Mesendoderm (in vitro differentiated cells): Measurements from ENCODE around the gene ZNF629.

Experiments
- DNase-seq: peaks from one replicate; pipeline ENCODE4 v3.0.0; 2013
- H2AK5ac ChIP-seq: 2 replicates; pipeline ENCODE4 v1.6.1; 2013; ENCODE audit warnings: low read length, inconsistent platforms
- H2BK120ac ChIP-seq: 2 replicates; pipeline ENCODE4 v1.6.1; 2013; ENCODE audit warnings: low read depth, mild to moderate bottlenecking, low read length, moderate library complexity, mixed read lengths
- H2BK15ac ChIP-seq: replicated peaks from 2 replicates; pipeline ENCODE4 v1.6.1; 2013; ENCODE audit warnings: low read depth, mild to moderate bottlenecking, moderate library complexity
- H2BK5ac ChIP-seq: 2 replicates; pipeline ENCODE4 v1.6.1; 2013; ENCODE audit warnings: low read length, inconsistent platforms
- H3K18ac ChIP-seq: 2 replicates; pipeline ENCODE4 v1.6.1; 2013; ENCODE audit warnings: mild to moderate bottlenecking, low read length, mixed read lengths
- H3K23ac ChIP-seq: one replicate; pipeline ENCODE4 v1.6.1; 2013; ENCODE audit warnings: low read length
- H3K27ac ChIP-seq: 2 replicates; pipeline ENCODE4 v1.5.1; 2013; ENCODE audit warnings: low read depth, mild to moderate bottlenecking, inconsistent platforms, low read length, moderate library complexity
- H3K27me3 ChIP-seq: 2 replicates; pipeline ENCODE4 v1.6.1; 2013; ENCODE audit warnings: low read length, control low read depth, mild to moderate bottlenecking, inconsistent platforms; ENCODE audit not compliant: insufficient read depth, poor library complexity
- H3K36me3 ChIP-seq: 2 replicates; pipeline ENCODE4 v1.6.1; 2013; ENCODE audit warnings: low read length, inconsistent platforms; ENCODE audit not compliant: control insufficient read depth, insufficient read depth
- H3K4ac ChIP-seq: one replicate; pipeline ENCODE4 v1.6.1; 2013; ENCODE audit warnings: low read depth, mild to moderate bottlenecking, low read length, moderate library complexity
- H3K4me1 ChIP-seq: 2 replicates; pipeline ENCODE4 v1.6.1; 2013; ENCODE audit warnings: low read depth, low read length, inconsistent platforms; ENCODE audit not compliant: control insufficient read depth
- H3K4me2 ChIP-seq: 2 replicates; pipeline ENCODE4 v1.6.1; 2013; ENCODE audit warnings: low read length
- H3K4me3 ChIP-seq: 2 replicates; pipeline ENCODE4 v1.5.1; 2013; ENCODE audit warnings: mild to moderate bottlenecking, low read length
- H3K56ac ChIP-seq: one replicate; pipeline ENCODE4 v1.6.1; 2013; ENCODE audit warnings: low read length
- H3K79me1 ChIP-seq: 2 replicates; pipeline ENCODE4 v1.6.1; 2013; ENCODE audit warnings: low read length, inconsistent platforms
- H3K79me2 ChIP-seq: 2 replicates; pipeline ENCODE4 v1.6.1; 2013; ENCODE audit warnings: mild to moderate bottlenecking, low read length; ENCODE audit not compliant: control insufficient read depth, insufficient read depth
- H3K9ac ChIP-seq: 2 replicates; pipeline ENCODE4 v1.6.1; 2013; ENCODE audit warnings: low read length, inconsistent platforms
- H4K5ac ChIP-seq: one replicate; pipeline ENCODE4 v1.6.1; 2013; ENCODE audit warnings: low read length
- H4K8ac ChIP-seq: one replicate; pipeline ENCODE4 v1.6.1; 2013; ENCODE audit warnings: low read depth, mild to moderate bottlenecking, control low read depth, low read length, moderate library complexity
- WGBS: extraction: QIAGEN DNeasy Blood & Tissue Kit; methylation state at CpG from one replicate; pipeline ENCODE4 v1.1.7; 2013; ENCODE audit warnings: low lambda C conversion rate, missing lambda C conversion rate; ENCODE audit not compliant: insufficient coverage; ENCODE audit errors: extremely low coverage; 5-methylcytosine and 5-hydroxymethylcytosine counted together

Gene ZNF629

DNA sequence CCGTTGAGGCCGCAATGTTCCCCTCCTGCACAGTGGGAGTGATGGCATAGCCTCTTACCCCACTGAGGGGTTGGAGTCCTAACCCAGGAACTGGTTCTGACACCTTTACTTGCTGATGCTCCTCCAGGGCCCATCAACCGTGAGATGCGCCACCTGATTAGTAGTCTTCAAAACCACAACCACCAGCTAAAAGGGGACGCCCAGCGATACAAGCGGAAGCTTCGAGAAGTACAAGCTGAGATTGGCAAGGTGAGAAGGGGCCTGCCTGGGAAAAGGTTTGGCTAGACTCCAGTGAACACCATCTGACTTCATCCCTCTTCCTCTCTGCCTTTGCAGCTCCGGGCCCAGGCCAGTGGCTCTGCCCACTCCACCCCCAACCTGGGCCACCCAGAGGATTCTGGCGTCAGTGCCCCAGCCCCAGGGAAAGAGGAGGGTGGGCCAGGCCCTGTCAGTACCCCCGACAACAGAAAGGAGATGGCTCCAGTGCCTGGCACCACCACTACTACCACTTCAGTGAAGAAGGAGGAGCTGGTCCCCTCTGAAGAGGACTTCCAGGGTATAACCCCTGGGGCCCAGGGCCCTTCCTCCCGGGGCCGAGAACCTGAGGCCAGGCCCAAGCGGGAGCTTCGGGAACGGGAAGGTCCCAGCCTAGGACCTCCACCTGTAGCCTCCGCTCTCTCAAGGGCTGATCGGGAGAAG lies 19.1 kb downstream of the ZNF629 start:
- peaks cover 10% of the 10 kb centered on the region for H3K79me2 ChIP-seq
- H2BK120ac ChIP-seq, result no peak overlapping the region
- no peak overlapping the region for H2BK5ac ChIP-seq
- WGBS, result no CpG with 5 or more reads among the region's 18 CpGs
- no peak overlapping the region for H3K18ac ChIP-seq
- H3K4me2 ChIP-seq, result no peak overlapping the region
- peaks cover 33% of the 10 kb centered on the region for H3K36me3 ChIP-seq
- H3K23ac ChIP-seq, result no peak overlapping the region
- H2BK15ac ChIP-seq, result no peak overlapping the region
- no peak overlapping the region for H2AK5ac ChIP-seq
- no peak overlapping the region for H3K4ac ChIP-seq
- H3K4me3 ChIP-seq, result no peak overlapping the region
- H3K4me1 ChIP-seq, result no peaks in the 10 kb centered on the region
- H3K27ac ChIP-seq, result no peak overlapping the region
- H3K56ac ChIP-seq, result no peak overlapping the region
- peaks cover 11% of the 10 kb centered on the region for H3K79me1 ChIP-seq
- no peak for DNase-seq
- no peaks in the 10 kb centered on the region for H3K27me3 ChIP-seq
- no peak overlapping the region for H4K5ac ChIP-seq
- no peak overlapping the region for H4K8ac ChIP-seq
- no peak overlapping the region for H3K9ac ChIP-seq

DNA sequence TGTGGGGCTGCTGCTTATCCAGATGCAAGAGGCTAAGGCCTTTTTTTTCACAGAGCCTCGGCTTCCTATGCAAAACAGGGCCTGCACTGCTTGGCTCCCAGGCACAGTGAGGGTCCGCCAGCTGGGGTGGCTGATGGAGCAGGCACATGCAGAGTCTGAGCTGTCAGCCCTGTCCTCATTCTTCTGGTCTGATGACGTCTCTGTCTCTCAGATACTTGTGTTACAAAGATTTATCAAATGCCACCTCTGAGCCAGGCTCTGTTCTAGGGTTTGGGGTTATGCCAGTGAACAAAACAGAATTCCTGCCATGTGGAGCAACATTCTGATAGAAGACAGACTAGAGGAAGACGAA lies 20.1 kb downstream of the ZNF629 start:
- no peak overlapping the region for H3K23ac ChIP-seq
- H3K4me3 ChIP-seq, result no peak overlapping the region
- H2BK5ac ChIP-seq, result no peak overlapping the region
- no peak for DNase-seq
- H4K5ac ChIP-seq, result no peak overlapping the region
- no peaks in the 10 kb centered on the region for H3K27me3 ChIP-seq
- no CpG with 5 or more reads among the region's 4 CpGs for WGBS
- H3K18ac ChIP-seq, result no peak overlapping the region
- no peak overlapping the region for H3K4ac ChIP-seq
- no peak overlapping the region for H3K4me2 ChIP-seq
- H2AK5ac ChIP-seq, result no peak overlapping the region
- H4K8ac ChIP-seq, result no peak overlapping the region
- no peaks in the 10 kb centered on the region for H3K4me1 ChIP-seq
- H3K79me2 ChIP-seq, result peaks cover 15% of the 10 kb centered on the region
- H3K56ac ChIP-seq, result no peak overlapping the region
- no peak overlapping the region for H3K27ac ChIP-seq
- no peak overlapping the region for H2BK120ac ChIP-seq
- peaks cover 28% of the 10 kb centered on the region for H3K36me3 ChIP-seq
- no peak overlapping the region for H2BK15ac ChIP-seq
- no peak overlapping the region for H3K9ac ChIP-seq
- peaks cover 16% of the 10 kb centered on the region for H3K79me1 ChIP-seq

DNA sequence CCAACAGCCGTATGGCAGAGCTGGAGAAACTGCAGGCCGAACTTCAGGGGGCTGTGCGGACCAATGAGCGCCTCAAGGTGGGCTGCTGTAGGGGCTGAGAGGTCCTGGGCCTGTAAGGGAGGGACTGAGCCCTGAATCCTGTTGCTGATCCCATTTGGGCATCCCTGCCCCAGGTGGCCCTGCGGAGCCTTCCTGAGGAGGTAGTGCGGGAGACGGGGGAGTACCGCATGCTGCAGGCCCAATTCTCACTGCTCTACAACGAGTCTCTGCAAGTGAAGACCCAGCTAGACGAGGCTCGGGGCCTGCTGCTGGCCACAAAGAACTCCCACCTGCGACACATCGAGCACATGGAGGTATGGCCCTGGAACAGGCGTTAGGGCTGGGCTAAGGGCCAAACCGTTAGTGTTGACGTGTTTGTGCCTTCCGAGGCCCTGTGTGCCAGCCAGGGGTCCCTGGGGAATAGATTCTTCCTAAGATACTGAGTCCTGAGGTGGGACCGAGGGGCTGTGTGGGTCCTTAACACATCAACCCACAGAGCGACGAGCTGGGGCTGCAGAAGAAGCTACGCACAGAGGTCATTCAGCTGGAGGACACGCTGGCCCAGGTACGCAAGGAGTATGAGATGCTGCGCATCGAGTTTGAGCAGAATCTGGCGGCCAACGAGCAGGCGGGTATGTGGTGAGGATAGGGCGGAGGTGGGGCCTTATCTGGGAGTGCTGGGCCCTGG lies 20.6 kb downstream of the ZNF629 start:
- Histone ChIP-seq H2AK5ac (no peak overlapping the region), H2BK120ac (no peak overlapping the region), H3K27me3 (no peaks in the 10 kb centered on the region), H2BK15ac (no peak overlapping the region), H3K56ac (no peak overlapping the region), H3K9ac (no peak overlapping the region), H3K36me3 (peaks cover 27% of the 10 kb centered on the region), H3K79me2 (peaks cover 15% of the 10 kb centered on the region), H3K23ac (no peak overlapping the region), H3K27ac (no peak overlapping the region), H2BK5ac (no peak overlapping the region), H4K8ac (no peak overlapping the region), H3K18ac (no peak overlapping the region), H3K79me1 (peaks cover 16% of the 10 kb centered on the region), H3K4ac (no peak overlapping the region), H3K4me3 (no peak overlapping the region), H3K4me2 (no peak overlapping the region), H4K5ac (no peak overlapping the region), H3K4me1 (no peaks in the 10 kb centered on the region)
- no peak for DNase-seq
- WGBS, result no CpG with 5 or more reads among the region's 29 CpGs

DNA sequence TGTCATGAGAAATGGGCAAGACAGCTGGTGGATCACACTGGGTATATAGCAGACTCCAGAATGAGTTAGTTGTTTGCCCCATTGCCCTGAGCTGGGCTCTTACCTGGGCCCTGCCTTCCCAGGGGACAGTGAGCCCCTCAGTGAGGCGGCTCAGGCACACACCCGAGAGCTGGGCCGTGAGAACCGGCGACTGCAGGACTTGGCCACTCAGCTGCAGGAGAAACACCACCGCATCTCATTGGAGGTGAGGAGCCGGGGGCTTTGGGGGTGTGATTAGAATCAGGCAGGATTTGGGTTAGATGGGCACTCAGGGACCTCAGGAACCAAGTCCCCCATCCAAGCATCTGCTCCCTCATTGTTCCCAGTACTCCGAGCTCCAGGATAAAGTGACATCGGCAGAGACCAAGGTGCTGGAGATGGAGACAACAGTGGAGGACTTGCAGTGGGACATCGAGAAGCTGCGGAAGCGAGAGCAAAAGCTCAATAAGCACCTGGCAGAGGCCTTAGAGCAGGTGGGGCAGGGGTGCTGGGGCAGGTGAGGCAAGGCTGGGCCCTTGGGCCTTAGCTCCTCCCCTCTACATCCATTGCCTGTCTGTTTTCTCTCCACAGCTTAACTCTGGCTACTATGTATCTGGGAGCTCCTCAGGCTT lies 22.1 kb downstream of the ZNF629 start:
- H2BK15ac ChIP-seq, result no peak overlapping the region
- no CpG with 5 or more reads among the region's 12 CpGs for WGBS
- H3K9ac ChIP-seq, result no peak overlapping the region
- H4K8ac ChIP-seq, result no peak overlapping the region
- no peak overlapping the region for H2BK5ac ChIP-seq
- no peak overlapping the region for H3K23ac ChIP-seq
- H3K4me1 ChIP-seq, result no peaks in the 10 kb centered on the region
- H3K4ac ChIP-seq, result no peak overlapping the region
- no peak overlapping the region for H3K4me2 ChIP-seq
- no peak overlapping the region for H4K5ac ChIP-seq
- H3K36me3 ChIP-seq, result peaks cover 22% of the 10 kb centered on the region
- H3K18ac ChIP-seq, result no peak overlapping the region
- peaks cover 16% of the 10 kb centered on the region for H3K79me1 ChIP-seq
- H3K27ac ChIP-seq, result no peak overlapping the region
- H3K27me3 ChIP-seq, result no peaks in the 10 kb centered on the region
- no peak overlapping the region for H3K4me3 ChIP-seq
- no peak for DNase-seq
- no peak overlapping the region for H2AK5ac ChIP-seq
- H3K79me2 ChIP-seq, result peaks cover 15% of the 10 kb centered on the region
- no peak overlapping the region for H2BK120ac ChIP-seq
- no peak overlapping the region for H3K56ac ChIP-seq

DNA sequence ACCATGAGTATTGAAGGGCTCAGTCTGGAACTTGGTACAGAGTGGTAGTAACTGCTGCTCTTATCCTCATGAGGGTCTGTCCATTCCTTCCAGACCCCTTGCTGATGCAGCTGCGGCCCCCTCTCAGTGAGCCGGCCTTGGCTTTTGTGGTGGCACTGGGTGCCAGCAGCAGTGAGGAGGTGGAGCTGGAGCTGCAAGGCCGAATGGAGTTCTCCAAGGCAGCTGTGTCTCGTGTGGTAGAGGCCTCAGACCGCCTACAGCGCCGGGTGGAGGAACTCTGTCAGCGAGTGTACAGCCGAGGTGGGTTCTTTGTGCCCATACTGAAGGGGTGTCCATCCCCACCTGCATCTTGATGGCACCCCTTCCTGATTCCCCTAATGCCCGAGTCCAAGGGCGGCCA lies 22.9 kb downstream of the ZNF629 start:
- H3K4me2 ChIP-seq, result no peak overlapping the region
- peaks cover 16% of the 10 kb centered on the region for H3K79me1 ChIP-seq
- no peak overlapping the region for H3K4ac ChIP-seq
- WGBS, result no CpG with 5 or more reads among the region's 11 CpGs
- H3K36me3 ChIP-seq, result peaks cover 19% of the 10 kb centered on the region
- H2BK15ac ChIP-seq, result no peak overlapping the region
- no peak for DNase-seq
- H3K23ac ChIP-seq, result no peak overlapping the region
- no peaks in the 10 kb centered on the region for H3K4me1 ChIP-seq
- peaks cover 15% of the 10 kb centered on the region for H3K79me2 ChIP-seq
- H3K27me3 ChIP-seq, result no peaks in the 10 kb centered on the region
- H4K8ac ChIP-seq, result no peak overlapping the region
- H3K27ac ChIP-seq, result no peak overlapping the region
- H3K56ac ChIP-seq, result no peak overlapping the region
- H3K9ac ChIP-seq, result no peak overlapping the region
- no peak overlapping the region for H3K18ac ChIP-seq
- no peak overlapping the region for H4K5ac ChIP-seq
- no peak overlapping the region for H2AK5ac ChIP-seq
- H2BK5ac ChIP-seq, result no peak overlapping the region
- no peak overlapping the region for H3K4me3 ChIP-seq
- H2BK120ac ChIP-seq, result no peak overlapping the region
